WTC11 (cell line): ENCODE data around the gene PRTN3. TPM values are rescaled to one million over a fixed set of nuclear protein-coding genes. Genes with fewer than 3 reads are reported as not detected.

Experiments
- ATAC-seq: fragments of 200-7000 bp; cut with Tn5 transposase; 2 replicates; pipeline ENCODE4 v1.10.0; 2021; ENCODE audit warnings: mild to moderate bottlenecking, moderate library complexity
- CTCF ChIA-PET: fragments of 300-600 bp; sonication (Branson Sonifier 250); formaldehyde crosslinking; loops from one replicate; lab custom pipeline; 2021; ENCODE audit warnings: antibody characterized with exemption; lab: Charles Lee
- POLR2A ChIA-PET: fragments of 350-600 bp; sonication (Branson Sonifier 250); formaldehyde crosslinking; loops from one replicate; lab custom pipeline; 2021; ENCODE audit warnings: antibody characterized with exemption; lab: Charles Lee
- DNase-seq: peaks from one replicate; pipeline ENCODE4 v3.0.0; 2021; ENCODE audit warnings: low spot score
- H3K27ac Mint-ChIP-seq: 2 replicates; pipeline ENCODE4 v1.8.0; 2021; ENCODE audit warnings: mixed read lengths
- H3K27me3 Mint-ChIP-seq: 2 replicates; pipeline ENCODE4 v1.8.0; 2021; ENCODE audit warnings: low read depth, mild to moderate bottlenecking, moderate library complexity, mixed read lengths
- H3K36me3 Mint-ChIP-seq: 2 replicates; pipeline ENCODE4 v1.8.0; 2021; ENCODE audit warnings: mixed read lengths
- H3K4me1 Mint-ChIP-seq: 2 replicates; pipeline ENCODE4 v1.8.0; 2022; ENCODE audit warnings: mixed read lengths
- H3K4me3 Mint-ChIP-seq: 2 replicates; pipeline ENCODE4 v1.8.0; 2021; ENCODE audit warnings: mild to moderate bottlenecking, moderate library complexity, mixed read lengths
- H3K9me3 Mint-ChIP-seq: 2 replicates; pipeline ENCODE4 v1.8.0; 2021; ENCODE audit warnings: mixed read lengths
- CBFB ChIP-seq: sonication (generic); formaldehyde crosslinking; IDR thresholded peaks from 2 replicates; pipeline ENCODE4 v1.8.1; 2022; ENCODE audit warnings: mild to moderate bottlenecking, low read depth, missing genetic modification reagents
- CREM ChIP-seq: sonication (generic); formaldehyde crosslinking; IDR thresholded peaks from 2 replicates; pipeline ENCODE4 v1.8.1; 2022; ENCODE audit warnings: mild to moderate bottlenecking, missing genetic modification reagents, moderate library complexity
- ELF4 ChIP-seq: sonication (generic); formaldehyde crosslinking; IDR thresholded peaks from 2 replicates; pipeline ENCODE4 v1.8.1; 2022; ENCODE audit warnings: low read depth, mild to moderate bottlenecking, moderate library complexity, missing genetic modification reagents
- EMX1 ChIP-seq: fragments of 250-450 bp; sonication (Bioruptor Pico); IDR thresholded peaks from 2 replicates; pipeline ENCODE4 v1.8.0; 2021; ENCODE audit warnings: mild to moderate bottlenecking
- ETV6 ChIP-seq: sonication (generic); formaldehyde crosslinking; IDR thresholded peaks from 2 replicates; pipeline ENCODE4 v1.8.1; 2022; ENCODE audit warnings: mild to moderate bottlenecking, missing genetic modification reagents
- FOXP1 ChIP-seq: sonication (generic); formaldehyde crosslinking; IDR thresholded peaks from 2 replicates; pipeline ENCODE4 v1.8.0; 2022; ENCODE audit warnings: missing genetic modification reagents, mild to moderate bottlenecking, moderate library complexity, borderline replicate concordance
- HMGA2 ChIP-seq: fragments of 250-450 bp; sonication (Bioruptor Pico); IDR thresholded peaks from 2 replicates; pipeline ENCODE4 v1.4.0; 2021; ENCODE audit warnings: mild to moderate bottlenecking, moderate library complexity
- JUN ChIP-seq: sonication (generic); formaldehyde crosslinking; IDR thresholded peaks from 2 replicates; pipeline ENCODE4 v1.8.0; 2023; ENCODE audit warnings: mild to moderate bottlenecking, missing genetic modification reagents
- MXD4 ChIP-seq: fragments of 250-450 bp; sonication (Bioruptor Pico); IDR thresholded peaks from 2 replicates; pipeline ENCODE4 v1.8.0; 2021; ENCODE audit warnings: mild to moderate bottlenecking, moderate library complexity, borderline replicate concordance
- MYBL2 ChIP-seq: sonication (generic); formaldehyde crosslinking; IDR thresholded peaks from 2 replicates; pipeline ENCODE4 v1.8.1; 2023; ENCODE audit warnings: mild to moderate bottlenecking, moderate library complexity, missing genetic modification reagents
- NR1H2 ChIP-seq: sonication (generic); formaldehyde crosslinking; IDR thresholded peaks from 2 replicates; pipeline ENCODE4 v1.9.0; 2021; ENCODE audit warnings: mild to moderate bottlenecking, moderate library complexity, missing genetic modification reagents
- RELA ChIP-seq: sonication (generic); formaldehyde crosslinking; IDR thresholded peaks from 2 replicates; pipeline ENCODE4 v1.8.1; 2022; ENCODE audit warnings: missing genetic modification reagents, mild to moderate bottlenecking, borderline replicate concordance
- TCF7 ChIP-seq: sonication (generic); formaldehyde crosslinking; IDR thresholded peaks from 2 replicates; pipeline ENCODE4 v1.8.0; 2022; ENCODE audit warnings: mild to moderate bottlenecking, low read depth, missing genetic modification reagents, moderate library complexity
- TEAD4 ChIP-seq: sonication (generic); formaldehyde crosslinking; IDR thresholded peaks from 2 replicates; pipeline ENCODE4 v1.8.0; 2022; ENCODE audit warnings: mild to moderate bottlenecking, missing genetic modification reagents
- ZBTB21 ChIP-seq: sonication (generic); formaldehyde crosslinking; IDR thresholded peaks from 2 replicates; pipeline ENCODE4 v1.8.1; 2023; ENCODE audit warnings: mild to moderate bottlenecking, missing genetic modification reagents, borderline replicate concordance
- ZNF121 ChIP-seq: sonication (generic); formaldehyde crosslinking; IDR thresholded peaks from 2 replicates; pipeline ENCODE4 v1.8.0; 2023; ENCODE audit warnings: missing genetic modification reagents
- ZNF263 ChIP-seq: sonication (generic); formaldehyde crosslinking; IDR thresholded peaks from 2 replicates; pipeline ENCODE4 v1.8.1; 2022; ENCODE audit warnings: low read depth, mild to moderate bottlenecking, moderate library complexity, missing genetic modification reagents
- total RNA-seq: library from RNA; stranded (reverse); gene quantifications from 3 replicates; pipeline ENCODE4 v1.2.3, GENCODE V29; 2021
- TF ChIP-seq, protein P1 (sequence below): sonication (generic); formaldehyde crosslinking; IDR thresholded peaks from 2 replicates; pipeline ENCODE4 v1.8.0; 2022; ENCODE audit warnings: mild to moderate bottlenecking, missing genetic modification reagents
- TF ChIP-seq, protein P2 (sequence below): sonication (generic); formaldehyde crosslinking; IDR thresholded peaks from 2 replicates; pipeline ENCODE4 v1.8.1; 2023; ENCODE audit warnings: mild to moderate bottlenecking, missing genetic modification reagents, borderline replicate concordance
- TF ChIP-seq, protein P3 (sequence below): fragments of 250-450 bp; sonication (Bioruptor Pico); IDR thresholded peaks from 2 replicates; pipeline ENCODE4 v1.9.0; 2021; ENCODE audit warnings: mild to moderate bottlenecking
- TF ChIP-seq, protein P4 (sequence below): fragments of 250-450 bp; sonication (Bioruptor Pico); IDR thresholded peaks from 2 replicates; pipeline ENCODE4 v1.8.0; 2021; ENCODE audit warnings: mild to moderate bottlenecking

PRTN3 gene
- total RNA-seq, 1 experiment from 2014 or later: 0.61 TPM

- CTCF ChIA-PET: interaction anchor here (0.6 kb wide), 1 partner anchor 107 kb away, joined by 5 read pairs; no protein-coding TSS in a partner anchor
- Mint-ChIP-seq H3K36me3 (no peaks in the 10 kb centered on the region; the same call in 1 of the 2 replicates), H3K27ac (no peak overlapping the region), H3K4me3 (no peak overlapping the region), H3K27me3 (peaks cover 3% of the 10 kb centered on the region; the same call in 1 of the 2 replicates), H3K4me1 (no peaks in the 10 kb centered on the region), H3K9me3 (no peaks in the 10 kb centered on the region)
- ATAC-seq (no peak), DNase-seq (no peak)
- TF ChIP-seq ELF4 (no peak), MXD4 (CRISPR knock-in tag) (no peak), FOXP1 (CRISPR knock-in tag) (no peak), ETV6 (CRISPR knock-in tag) (no peak), JUN (CRISPR knock-in tag) (no peak), HMGA2 (CRISPR knock-in tag) (no peak), ZBTB21 (CRISPR knock-in tag) (no peak), RELA (CRISPR knock-in tag) (no peak), MYBL2 (CRISPR knock-in tag) (no peak), EMX1 (CRISPR knock-in tag) (no peak), ZNF263 (CRISPR knock-in tag) (no peak), NR1H2 (no peak), CREM (CRISPR knock-in tag) (no peak)
- TF ChIP-seq, protein P1, sequence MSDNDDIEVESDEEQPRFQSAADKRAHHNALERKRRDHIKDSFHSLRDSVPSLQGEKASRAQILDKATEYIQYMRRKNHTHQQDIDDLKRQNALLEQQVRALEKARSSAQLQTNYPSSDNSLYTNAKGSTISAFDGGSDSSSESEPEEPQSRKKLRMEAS: no peak
- TF ChIP-seq, protein P2, sequence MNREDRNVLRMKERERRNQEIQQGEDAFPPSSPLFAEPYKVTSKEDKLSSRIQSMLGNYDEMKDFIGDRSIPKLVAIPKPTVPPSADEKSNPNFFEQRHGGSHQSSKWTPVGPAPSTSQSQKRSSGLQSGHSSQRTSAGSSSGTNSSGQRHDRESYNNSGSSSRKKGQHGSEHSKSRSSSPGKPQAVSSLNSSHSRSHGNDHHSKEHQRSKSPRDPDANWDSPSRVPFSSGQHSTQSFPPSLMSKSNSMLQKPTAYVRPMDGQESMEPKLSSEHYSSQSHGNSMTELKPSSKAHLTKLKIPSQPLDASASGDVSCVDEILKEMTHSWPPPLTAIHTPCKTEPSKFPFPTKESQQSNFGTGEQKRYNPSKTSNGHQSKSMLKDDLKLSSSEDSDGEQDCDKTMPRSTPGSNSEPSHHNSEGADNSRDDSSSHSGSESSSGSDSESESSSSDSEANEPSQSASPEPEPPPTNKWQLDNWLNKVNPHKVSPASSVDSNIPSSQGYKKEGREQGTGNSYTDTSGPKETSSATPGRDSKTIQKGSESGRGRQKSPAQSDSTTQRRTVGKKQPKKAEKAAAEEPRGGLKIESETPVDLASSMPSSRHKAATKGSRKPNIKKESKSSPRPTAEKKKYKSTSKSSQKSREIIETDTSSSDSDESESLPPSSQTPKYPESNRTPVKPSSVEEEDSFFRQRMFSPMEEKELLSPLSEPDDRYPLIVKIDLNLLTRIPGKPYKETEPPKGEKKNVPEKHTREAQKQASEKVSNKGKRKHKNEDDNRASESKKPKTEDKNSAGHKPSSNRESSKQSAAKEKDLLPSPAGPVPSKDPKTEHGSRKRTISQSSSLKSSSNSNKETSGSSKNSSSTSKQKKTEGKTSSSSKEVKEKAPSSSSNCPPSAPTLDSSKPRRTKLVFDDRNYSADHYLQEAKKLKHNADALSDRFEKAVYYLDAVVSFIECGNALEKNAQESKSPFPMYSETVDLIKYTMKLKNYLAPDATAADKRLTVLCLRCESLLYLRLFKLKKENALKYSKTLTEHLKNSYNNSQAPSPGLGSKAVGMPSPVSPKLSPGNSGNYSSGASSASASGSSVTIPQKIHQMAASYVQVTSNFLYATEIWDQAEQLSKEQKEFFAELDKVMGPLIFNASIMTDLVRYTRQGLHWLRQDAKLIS (CRISPR knock-in tag): no peak
- POLR2A ChIA-PET: no interaction called here
Measured at GRCh38 chr19:888581-889385, 48.0 kb downstream of the PRTN3 start.

- no peaks in the 10 kb centered on the region for H3K9me3 Mint-ChIP-seq
- H3K36me3 Mint-ChIP-seq: no peaks in the 10 kb centered on the region; the same call in 1 of the 2 replicates
- no peak for DNase-seq
- H3K4me3 Mint-ChIP-seq: no peak overlapping the region
- H3K27ac Mint-ChIP-seq: no peak overlapping the region
- no peak for ATAC-seq
- H3K27me3 Mint-ChIP-seq: peaks cover 3% of the 10 kb centered on the region; the same call in 1 of the 2 replicates
- POLR2A ChIA-PET: no interaction called here
- H3K4me1 Mint-ChIP-seq: no peaks in the 10 kb centered on the region
- TF ChIP-seq CBFB (no peak), ZNF121 (CRISPR knock-in tag) (no peak), TEAD4 (CRISPR knock-in tag) (no peak), TCF7 (CRISPR knock-in tag) (no peak)
- TF ChIP-seq, protein P3, sequence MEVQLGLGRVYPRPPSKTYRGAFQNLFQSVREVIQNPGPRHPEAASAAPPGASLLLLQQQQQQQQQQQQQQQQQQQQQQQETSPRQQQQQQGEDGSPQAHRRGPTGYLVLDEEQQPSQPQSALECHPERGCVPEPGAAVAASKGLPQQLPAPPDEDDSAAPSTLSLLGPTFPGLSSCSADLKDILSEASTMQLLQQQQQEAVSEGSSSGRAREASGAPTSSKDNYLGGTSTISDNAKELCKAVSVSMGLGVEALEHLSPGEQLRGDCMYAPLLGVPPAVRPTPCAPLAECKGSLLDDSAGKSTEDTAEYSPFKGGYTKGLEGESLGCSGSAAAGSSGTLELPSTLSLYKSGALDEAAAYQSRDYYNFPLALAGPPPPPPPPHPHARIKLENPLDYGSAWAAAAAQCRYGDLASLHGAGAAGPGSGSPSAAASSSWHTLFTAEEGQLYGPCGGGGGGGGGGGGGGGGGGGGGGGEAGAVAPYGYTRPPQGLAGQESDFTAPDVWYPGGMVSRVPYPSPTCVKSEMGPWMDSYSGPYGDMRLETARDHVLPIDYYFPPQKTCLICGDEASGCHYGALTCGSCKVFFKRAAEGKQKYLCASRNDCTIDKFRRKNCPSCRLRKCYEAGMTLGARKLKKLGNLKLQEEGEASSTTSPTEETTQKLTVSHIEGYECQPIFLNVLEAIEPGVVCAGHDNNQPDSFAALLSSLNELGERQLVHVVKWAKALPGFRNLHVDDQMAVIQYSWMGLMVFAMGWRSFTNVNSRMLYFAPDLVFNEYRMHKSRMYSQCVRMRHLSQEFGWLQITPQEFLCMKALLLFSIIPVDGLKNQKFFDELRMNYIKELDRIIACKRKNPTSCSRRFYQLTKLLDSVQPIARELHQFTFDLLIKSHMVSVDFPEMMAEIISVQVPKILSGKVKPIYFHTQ (CRISPR knock-in tag): no peak
- TF ChIP-seq, protein P4, sequence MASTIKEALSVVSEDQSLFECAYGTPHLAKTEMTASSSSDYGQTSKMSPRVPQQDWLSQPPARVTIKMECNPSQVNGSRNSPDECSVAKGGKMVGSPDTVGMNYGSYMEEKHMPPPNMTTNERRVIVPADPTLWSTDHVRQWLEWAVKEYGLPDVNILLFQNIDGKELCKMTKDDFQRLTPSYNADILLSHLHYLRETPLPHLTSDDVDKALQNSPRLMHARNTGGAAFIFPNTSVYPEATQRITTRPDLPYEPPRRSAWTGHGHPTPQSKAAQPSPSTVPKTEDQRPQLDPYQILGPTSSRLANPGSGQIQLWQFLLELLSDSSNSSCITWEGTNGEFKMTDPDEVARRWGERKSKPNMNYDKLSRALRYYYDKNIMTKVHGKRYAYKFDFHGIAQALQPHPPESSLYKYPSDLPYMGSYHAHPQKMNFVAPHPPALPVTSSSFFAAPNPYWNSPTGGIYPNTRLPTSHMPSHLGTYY: no peak
- TF ChIP-seq, all 79 proteins: peak for 0
- CTCF ChIA-PET: no interaction called here
Measured at GRCh38 chr19:889662-890295, 49.0 kb downstream of the PRTN3 start.
